Keratinocyte (primary cell): Measurements from ENCODE around the gene CDC6. TPM values are rescaled to one million over a fixed set of nuclear protein-coding genes. Genes with fewer than 3 reads are reported as not detected.

Experiments
- DNase-seq: peaks from one replicate; pipeline ENCODE4 v3.0.0-alpha.2; 2011; ENCODE audit warnings: low read depth, missing footprints, low spot score
- FAIRE-seq: peaks from 2 replicates; lab custom pipeline; 2011; peaks lifted over from hg19 to GRCh38; lab: Jason Lieb, UNC
- H2AFZ ChIP-seq: 2 replicates; pipeline ENCODE4 v1.6.0; 2012; ENCODE audit warnings: low read length, control low read depth, inconsistent platforms; ENCODE audit not compliant: control insufficient read depth
- H3K27ac ChIP-seq: 2 replicates; pipeline ENCODE4 v1.5.1; 2011; ENCODE audit warnings: low read length; ENCODE audit not compliant: control insufficient read depth, insufficient read depth
- H3K27me3 ChIP-seq: 3 replicates; pipeline ENCODE4 v1.6.0; 2011; ENCODE audit warnings: low read length; ENCODE audit not compliant: control insufficient read depth, insufficient read depth; ENCODE audit errors: extremely low read depth
- H3K36me3 ChIP-seq, 2 experiments: 2 replicates in 1 of 2; 3 replicates in 1 of 2; pipeline ENCODE4 v1.5.1; 2011; ENCODE audit warnings: low read length in 2 of 2, mild to moderate bottlenecking in 1 of 2; ENCODE audit not compliant: control insufficient read depth in 2 of 2, insufficient read depth in 2 of 2; ENCODE audit errors: extremely low read depth in 1 of 2
- H3K4me1 ChIP-seq: 3 replicates; pipeline ENCODE4 v1.5.1; 2011; ENCODE audit warnings: low read length; ENCODE audit not compliant: control insufficient read depth, insufficient read depth; ENCODE audit errors: extremely low read depth
- H3K4me2 ChIP-seq: 3 replicates; pipeline ENCODE4 v1.6.0; 2011; ENCODE audit warnings: low read depth, low read length; ENCODE audit not compliant: control insufficient read depth, insufficient read depth; ENCODE audit errors: extremely low read depth
- H3K4me3 ChIP-seq, 3 experiments: fragments of 200-600 bp in 1 of 3; sonication (generic) in 1 of 3; 2 replicates in 2 of 3; 3 replicates in 1 of 3; pipeline ENCODE4 v1.5.1; 2011 to 2016; ENCODE audit warnings: low read length in 3 of 3, mild to moderate bottlenecking in 3 of 3, control low read depth in 2 of 3, inconsistent platforms in 1 of 3, low read depth in 1 of 3, mixed read lengths in 1 of 3, mixed run types in 1 of 3, moderate library complexity in 1 of 3; ENCODE audit not compliant: control insufficient read depth in 2 of 3, insufficient read depth in 2 of 3; ENCODE audit errors: extremely low read depth in 1 of 3
- H3K79me2 ChIP-seq: 2 replicates; pipeline ENCODE4 v1.6.0; 2012; ENCODE audit warnings: low read length; ENCODE audit not compliant: control insufficient read depth, insufficient read depth
- H3K9ac ChIP-seq: 3 replicates; pipeline ENCODE4 v1.6.0; 2011; ENCODE audit warnings: low read length; ENCODE audit not compliant: control insufficient read depth, insufficient read depth; ENCODE audit errors: extremely low read depth
- H3K9me1 ChIP-seq: 3 replicates; pipeline ENCODE4 v1.6.0; 2011; ENCODE audit warnings: low read length; ENCODE audit not compliant: control insufficient read depth, insufficient read depth; ENCODE audit errors: extremely low read depth
- H3K9me3 ChIP-seq: 2 replicates; pipeline ENCODE4 v1.5.1; 2012; ENCODE audit warnings: low read depth, low read length; ENCODE audit not compliant: control insufficient read depth
- H4K20me1 ChIP-seq: 3 replicates; pipeline ENCODE4 v1.6.0; 2011; ENCODE audit warnings: low read length; ENCODE audit not compliant: control insufficient read depth, insufficient read depth; ENCODE audit errors: extremely low read depth
- EZH2 ChIP-seq: IDR thresholded peaks from one replicate; pipeline ENCODE4 v1.6.1; 2012; ENCODE audit warnings: inconsistent platforms, mild to moderate bottlenecking, low read length, moderate library complexity
- dilution Hi-C: fragments of 300-500 bp; cut with MboI; formaldehyde crosslinking; loops from one replicate; pipeline ENCODE4 v1.7.0; 2020; ENCODE audit warnings: low sequenced_read_pairs; ENCODE audit not compliant: extremely low pct_ligation_motif_present
- polyA plus RNA-seq, 5 experiments: library from polyadenylated mRNA; depleted of rRNA in 3 of 5; stranded (reverse) in 3 of 5; stranded (forward) in 1 of 5; unstranded in 1 of 5; fragments of >200 nt; gene quantifications; 1 replicate in 1 of 5; 2 replicates in 3 of 5; 3 replicates in 1 of 5; pipeline versions ENCODE4 v1.2.1 to v1.2.3, GENCODE V29; 2011 to 2012; ENCODE audit warnings: missing spikeins in 2 of 5, low read depth in 1 of 5, low replicate concordance in 1 of 5
- TF ChIP-seq, protein P1 (sequence below), 3 experiments: IDR thresholded peaks in 1 of 3; conservative IDR thresholded peaks in 1 of 3; optimal IDR thresholded peaks in 1 of 3; 2 replicates in 2 of 3; 3 replicates in 1 of 3; pipeline versions ENCODE3 to v1.5.1; 2011; ENCODE audit warnings: low read length in 3 of 3, mild to moderate bottlenecking in 3 of 3, moderate library complexity in 2 of 3, control low read depth in 1 of 3, inconsistent platforms in 1 of 3; ENCODE audit not compliant: insufficient read depth in 2 of 3; ENCODE audit errors: extremely low read depth in 1 of 3

The CDC6 gene
- polyA plus RNA-seq, 1 donor (not counting 4 experiments of a cell fraction or from before 2014, with no cell fraction given): 28.0 TPM

DNA sequence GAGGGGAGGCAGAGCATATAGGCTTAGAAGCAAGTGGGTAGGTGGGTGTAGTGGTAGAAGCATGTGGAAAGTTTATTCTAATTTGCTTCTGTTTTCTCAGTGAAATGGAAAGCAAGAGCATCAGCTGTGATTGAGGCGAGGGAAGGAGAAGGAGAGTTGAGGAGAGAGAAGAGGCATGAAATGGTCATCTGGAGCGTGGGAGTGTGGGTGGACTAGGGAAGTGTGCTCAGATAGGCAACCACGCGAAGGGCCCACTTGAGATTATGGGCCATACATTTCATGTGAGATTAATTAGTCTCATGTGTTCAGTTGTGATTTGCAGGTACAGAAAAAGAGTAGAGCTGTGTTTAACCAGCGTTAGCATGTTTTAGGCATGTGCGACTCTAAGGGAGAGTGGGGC is 20.8 kb upstream of the CDC6 start:
- TF ChIP-seq, protein P1, sequence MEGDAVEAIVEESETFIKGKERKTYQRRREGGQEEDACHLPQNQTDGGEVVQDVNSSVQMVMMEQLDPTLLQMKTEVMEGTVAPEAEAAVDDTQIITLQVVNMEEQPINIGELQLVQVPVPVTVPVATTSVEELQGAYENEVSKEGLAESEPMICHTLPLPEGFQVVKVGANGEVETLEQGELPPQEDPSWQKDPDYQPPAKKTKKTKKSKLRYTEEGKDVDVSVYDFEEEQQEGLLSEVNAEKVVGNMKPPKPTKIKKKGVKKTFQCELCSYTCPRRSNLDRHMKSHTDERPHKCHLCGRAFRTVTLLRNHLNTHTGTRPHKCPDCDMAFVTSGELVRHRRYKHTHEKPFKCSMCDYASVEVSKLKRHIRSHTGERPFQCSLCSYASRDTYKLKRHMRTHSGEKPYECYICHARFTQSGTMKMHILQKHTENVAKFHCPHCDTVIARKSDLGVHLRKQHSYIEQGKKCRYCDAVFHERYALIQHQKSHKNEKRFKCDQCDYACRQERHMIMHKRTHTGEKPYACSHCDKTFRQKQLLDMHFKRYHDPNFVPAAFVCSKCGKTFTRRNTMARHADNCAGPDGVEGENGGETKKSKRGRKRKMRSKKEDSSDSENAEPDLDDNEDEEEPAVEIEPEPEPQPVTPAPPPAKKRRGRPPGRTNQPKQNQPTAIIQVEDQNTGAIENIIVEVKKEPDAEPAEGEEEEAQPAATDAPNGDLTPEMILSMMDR (optimal IDR thresholded peaks at IDR 0.05 in 1 of 3, IDR thresholded peaks at IDR 0.05 in 1 of 3, conservative IDR thresholded peaks at IDR 0.05 in 1 of 3; ENCODE audit: extremely low read depth in 1 of 3, insufficient read depth in 2 of 3, low read length in 3 of 3): no peak
- TF ChIP-seq EZH2: no peak
- no peaks in the 10 kb centered on the region for H4K20me1 ChIP-seq
- H3K4me3 ChIP-seq: no peak overlapping the region
- DNase-seq (no peak), FAIRE-seq (no peak)
- no peak overlapping the region for H3K4me2 ChIP-seq
- no peak overlapping the region for H3K9ac ChIP-seq
- no peaks in the 10 kb centered on the region for H3K4me1 ChIP-seq
- no peaks in the 10 kb centered on the region for H3K9me3 ChIP-seq
- peaks cover 34 to 35% of the 10 kb centered on the region in 2 experiments for H3K36me3 ChIP-seq
- dilution Hi-C loops: no loop called here
- H3K27ac ChIP-seq: no peak overlapping the region
- H2AFZ ChIP-seq: no peak overlapping the region
- H3K27me3 ChIP-seq: no peaks in the 10 kb centered on the region
- no peaks in the 10 kb centered on the region for H3K9me1 ChIP-seq
- H3K79me2 ChIP-seq: no peaks in the 10 kb centered on the region

DNA sequence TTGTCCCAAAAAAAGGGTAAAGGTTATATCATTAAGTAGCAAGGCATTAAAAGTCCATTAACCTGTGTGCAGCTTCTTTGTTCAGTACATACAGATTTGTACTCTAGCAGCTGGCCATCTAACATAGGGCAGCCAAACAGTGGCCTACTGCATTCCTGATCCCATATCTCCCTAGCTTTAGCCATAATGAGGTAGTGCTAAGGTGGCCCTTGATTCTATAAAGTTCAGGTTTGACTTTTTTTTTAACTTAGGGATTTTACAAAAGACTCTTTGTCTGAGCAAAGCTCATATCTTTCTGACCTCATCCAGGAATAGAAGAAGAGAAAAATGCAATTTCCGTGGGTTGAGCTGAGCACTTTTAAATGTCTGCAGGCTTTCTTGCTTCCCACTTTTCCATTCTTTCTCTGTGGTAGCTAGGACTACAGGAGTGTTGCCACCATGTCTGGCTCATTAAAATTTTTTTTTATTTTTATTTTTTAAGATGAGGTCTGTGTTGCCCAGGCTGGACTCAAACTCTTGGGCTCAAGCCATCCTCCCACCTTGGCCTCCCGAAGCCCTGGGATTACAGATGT is 19.5 kb upstream of the CDC6 start:
- FAIRE-seq: no peak
- peaks cover 31 to 32% of the 10 kb centered on the region in 2 experiments for H3K36me3 ChIP-seq
- DNase-seq: no peak

More for the DNA sequence above, 19.5 kb upstream of the CDC6 start:
- no peaks in the 10 kb centered on the region for H3K9me1 ChIP-seq
- H3K9me3 ChIP-seq: no peaks in the 10 kb centered on the region
- no peak overlapping the region for H3K27ac ChIP-seq
- no peak overlapping the region for H2AFZ ChIP-seq
- no peak overlapping the region for H3K4me3 ChIP-seq
- no peaks in the 10 kb centered on the region for H3K27me3 ChIP-seq
- no peaks in the 10 kb centered on the region for H3K79me2 ChIP-seq
- no peak for TF ChIP-seq EZH2
- TF ChIP-seq, protein P1 (optimal IDR thresholded peaks at IDR 0.05 in 1 of 3, IDR thresholded peaks at IDR 0.05 in 1 of 3, conservative IDR thresholded peaks at IDR 0.05 in 1 of 3; ENCODE audit: extremely low read depth in 1 of 3, insufficient read depth in 2 of 3, low read length in 3 of 3): no peak
- dilution Hi-C loops: no loop called here
- no peak overlapping the region for H3K4me2 ChIP-seq
- H3K4me1 ChIP-seq: no peaks in the 10 kb centered on the region
- no peak overlapping the region for H3K9ac ChIP-seq
- no peaks in the 10 kb centered on the region for H4K20me1 ChIP-seq
